ENCODE results near the gene INTS6. TPM values are rescaled to one million over a fixed set of nuclear protein-coding genes. Genes with fewer than 3 reads are reported as not detected.

The INTS6 gene
- total RNA-seq, 2 experiments from 2014 or later = 44.4 to 47.1 TPM

- Mint-ChIP-seq H3K4me1 (ENCODE audit: low read depth) (peaks cover 35% of the 10 kb centered on the region), H3K4me3 (peak overlapping the region; percentile 92), H3K27me3 (peaks cover 1% of the 10 kb centered on the region), H3K36me3 (peaks cover 49% of the 10 kb centered on the region), H3K27ac (peak overlapping the region; percentile 98), H3K9me3 (peaks cover 3% of the 10 kb centered on the region)
- CTCF ChIA-PET = interaction anchor here (1.0 to 4.6 kb wide), 7 partner anchors 24 to 344 kb away, joined by 3 to 26 read pairs (median 4); no protein-coding TSS in a partner anchor
- peak; percentile 84 for DNase-seq
- intact Hi-C loops (cut with micrococcal nuclease) = loop anchor here (1.0 to 5.0 kb wide), 17 partner anchors 49 to 1956 kb away; partner anchors contain the start of genes ALG11, CKAP2, KPNA3 and PHF11
- POLR2A ChIA-PET = interaction anchor here (0.6 to 3.0 kb wide), 38 partner anchors 12 to 741 kb away, joined by 3 to 54 read pairs (median 4); partner anchors contain the start of gene WDFY2
These were observed 547 bp upstream of the INTS6 start for GRCh38 chr13:51453207-51453958.

DNA sequence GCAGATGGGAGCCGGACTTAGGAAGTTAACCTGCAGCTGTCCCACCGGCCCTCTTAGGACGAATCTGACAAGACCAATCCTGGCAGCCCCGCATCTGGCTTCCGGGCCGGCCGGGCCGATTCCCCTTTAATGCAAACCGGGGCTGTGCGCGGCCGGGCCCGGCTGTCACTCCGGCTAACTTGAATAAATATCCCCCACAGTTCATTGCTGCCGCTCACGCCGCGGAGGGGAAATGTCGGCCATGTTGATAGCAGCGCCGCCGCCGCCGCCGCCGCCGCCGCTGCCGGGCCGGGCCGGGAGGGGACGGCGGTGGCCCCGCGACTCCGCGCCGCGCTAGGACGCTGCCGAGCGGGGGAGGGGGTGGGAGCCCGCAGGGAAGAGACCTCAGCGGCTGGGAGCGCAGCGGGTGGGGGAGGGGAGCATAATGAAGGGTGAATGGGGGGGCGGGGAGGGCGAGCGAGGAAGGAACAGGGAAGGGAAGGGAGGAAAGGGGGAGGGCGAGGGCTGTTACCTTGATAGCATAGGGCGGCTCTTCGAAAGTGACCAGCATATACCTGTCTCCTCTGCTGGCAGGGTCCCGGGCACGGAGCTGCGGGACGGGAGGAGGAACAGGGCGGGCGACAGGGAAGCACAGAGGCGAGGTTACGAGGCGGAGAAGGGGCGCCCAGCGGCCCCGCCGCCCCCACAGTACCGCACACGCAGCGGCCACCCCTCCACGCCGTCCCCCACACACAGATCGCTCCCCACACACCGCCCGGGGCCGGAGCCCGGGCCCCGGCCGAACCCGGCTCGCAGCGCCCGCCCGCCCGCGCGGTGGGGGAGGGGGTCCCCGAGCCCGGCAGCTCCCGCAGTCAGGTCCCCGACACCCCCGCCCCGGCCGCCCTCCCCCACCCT, 1.1 kb downstream of the INTS6 start:
- Mint-ChIP-seq H3K27ac (peak overlapping the region; percentile 98), H3K4me3 (peak overlapping the region; percentile 92), H3K9me3 (peaks cover 3% of the 10 kb centered on the region), H3K4me1 (ENCODE audit: low read depth) (peaks cover 36% of the 10 kb centered on the region), H3K27me3 (peaks cover 1% of the 10 kb centered on the region), H3K36me3 (peaks cover 49% of the 10 kb centered on the region)
- intact Hi-C loops (cut with micrococcal nuclease) = loop anchor here (2.0 to 5.0 kb wide), 10 partner anchors 81 to 1954 kb away; partner anchors contain the start of genes ALG11, CKAP2, KPNA3 and PHF11
- POLR2A ChIA-PET = interaction anchor here (0.8 to 3.0 kb wide), 9 partner anchors 162 to 374 kb away, joined by 3 to 20 read pairs (median 7); no protein-coding TSS in a partner anchor
- peak; percentile 85 for DNase-seq
- CTCF ChIA-PET = interaction anchor here (1.0 to 1.2 kb wide), 2 partner anchors 134 to 346 kb away, joined by 4 to 8 read pairs; no protein-coding TSS in a partner anchor

DNA sequence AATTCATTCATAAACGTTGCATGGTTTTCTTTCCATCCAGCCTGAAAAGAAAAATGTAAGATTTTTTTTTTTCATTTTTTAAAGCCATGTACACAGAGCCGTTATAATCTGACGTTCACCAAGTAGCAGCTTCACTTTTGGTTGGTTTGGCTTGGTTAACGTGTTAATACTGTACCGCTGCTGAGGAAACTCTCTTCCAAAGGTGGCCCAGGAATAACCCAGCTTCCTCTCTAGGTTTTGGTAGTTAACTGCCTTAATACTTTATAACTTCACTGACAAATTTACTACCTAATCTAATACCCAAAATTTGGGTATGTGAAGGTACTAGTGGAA, 1.7 kb downstream of the INTS6 start:
- POLR2A ChIA-PET = interaction anchor here (0.8 to 1.5 kb wide), 3 partner anchors 314 to 352 kb away, joined by 3 to 7 read pairs (median 5); no protein-coding TSS in a partner anchor
- peaks cover 3% of the 10 kb centered on the region for H3K9me3 Mint-ChIP-seq
- intact Hi-C loops (cut with micrococcal nuclease) = loop anchor here (5.0 kb wide), 7 partner anchors 81 to 1954 kb away; partner anchors contain the start of genes KPNA3 and PHF11
- H3K36me3 Mint-ChIP-seq = peaks cover 53% of the 10 kb centered on the region
- H3K4me3 Mint-ChIP-seq = peak overlapping the region; percentile 90
- CTCF ChIA-PET = interaction anchor here (1.0 to 1.2 kb wide), 2 partner anchors 134 to 347 kb away, joined by 4 to 8 read pairs; no protein-coding TSS in a partner anchor
- peaks cover 38% of the 10 kb centered on the region for H3K4me1 Mint-ChIP-seq (ENCODE audit: low read depth)
- H3K27me3 Mint-ChIP-seq = peaks cover 1% of the 10 kb centered on the region
- DNase-seq = no peak
- peak overlapping the region; percentile 88 for H3K27ac Mint-ChIP-seq

GRCh38 chr13:51449018-51449417, 3.8 kb downstream of the INTS6 start:
- ChIA-PET CTCF (no interaction called here), POLR2A (no interaction called here)
- no peak for DNase-seq
- Mint-ChIP-seq H3K4me1 (ENCODE audit: low read depth) (peaks cover 23% of the 10 kb centered on the region), H3K27ac (no peak overlapping the region), H3K27me3 (peaks cover 1% of the 10 kb centered on the region), H3K4me3 (no peak overlapping the region), H3K9me3 (no peaks in the 10 kb centered on the region), H3K36me3 (peaks cover 38% of the 10 kb centered on the region)
- intact Hi-C loops (cut with micrococcal nuclease) = loop anchor here (1.0 kb wide), 1 partner anchor 14 kb away; no protein-coding TSS in a partner anchor

DNA sequence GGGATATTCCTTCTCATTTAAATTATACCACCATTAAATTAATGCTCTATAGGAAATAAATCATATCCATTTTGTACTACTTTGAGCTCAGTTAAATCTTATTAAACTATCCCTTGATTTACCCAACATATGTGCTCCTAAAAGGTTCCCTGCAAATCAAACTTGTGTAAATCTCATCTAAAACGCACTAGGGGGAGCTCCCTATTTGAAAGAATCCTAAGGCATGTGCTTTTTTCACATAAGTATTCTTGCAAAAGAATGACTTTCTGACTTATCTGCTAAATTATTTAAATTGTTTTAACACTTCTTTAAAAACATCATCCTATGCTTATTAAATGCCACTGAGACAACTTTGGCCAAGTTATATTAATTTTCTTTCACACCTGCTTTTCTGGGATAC, 7.9 kb downstream of the INTS6 start:
- intact Hi-C loops (cut with micrococcal nuclease) = no loop called here
- no peak for DNase-seq
- Mint-ChIP-seq H3K27me3 (no peaks in the 10 kb centered on the region), H3K4me1 (ENCODE audit: low read depth) (peaks cover 18% of the 10 kb centered on the region), H3K36me3 (peaks cover 25% of the 10 kb centered on the region), H3K9me3 (no peaks in the 10 kb centered on the region), H3K27ac (no peak overlapping the region), H3K4me3 (no peak overlapping the region)
- CTCF ChIA-PET = interaction anchor here (0.6 to 1.7 kb wide), 2 partner anchors 267 to 353 kb away, joined by 4 to 11 read pairs; no protein-coding TSS in a partner anchor
- POLR2A ChIA-PET = no interaction called here

- no peaks in the 10 kb centered on the region for H3K27me3 Mint-ChIP-seq
These were observed 12.5 kb downstream of the INTS6 start for GRCh38 chr13:51440381-51440780.

GRCh38 chr13:51437550-51438127, 15.2 kb downstream of the INTS6 start:
- Mint-ChIP-seq H3K27ac (no peak overlapping the region), H3K9me3 (no peaks in the 10 kb centered on the region), H3K4me1 (ENCODE audit: low read depth) (peaks cover 14% of the 10 kb centered on the region), H3K4me3 (no peak overlapping the region), H3K27me3 (no peaks in the 10 kb centered on the region), H3K36me3 (peaks cover under 1% of the 10 kb centered on the region)
- ChIA-PET POLR2A (no interaction called here), CTCF (interaction anchor here (3.1 kb wide), 1 partner anchor 360 kb away, joined by 17 read pairs; no protein-coding TSS in a partner anchor)
- intact Hi-C loops (cut with micrococcal nuclease) = no loop called here
- no peak for DNase-seq

More at GRCh38 chr13:51440381-51440780, 12.5 kb downstream of the INTS6 start:
- H3K4me1 Mint-ChIP-seq (ENCODE audit: low read depth) = peaks cover 14% of the 10 kb centered on the region
- CTCF ChIA-PET = interaction anchor here (0.6 to 3.1 kb wide), 3 partner anchors 349 to 455 kb away, joined by 3 to 17 read pairs (median 3); no protein-coding TSS in a partner anchor
- no peaks in the 10 kb centered on the region for H3K9me3 Mint-ChIP-seq
- POLR2A ChIA-PET = interaction anchor here (1.2 kb wide), 1 partner anchor 14 kb away, joined by 3 read pairs; no protein-coding TSS in a partner anchor
- H3K4me3 Mint-ChIP-seq = no peak overlapping the region
- no peak overlapping the region for H3K27ac Mint-ChIP-seq
- intact Hi-C loops (cut with micrococcal nuclease) = no loop called here
- DNase-seq = no peak
- H3K36me3 Mint-ChIP-seq = peaks cover 3% of the 10 kb centered on the region

GRCh38 chr13:51435002-51435578, 17.7 kb downstream of the INTS6 start:
- ChIA-PET POLR2A (interaction anchor here (1.4 kb wide), 1 partner anchor 18 kb away, joined by 5 read pairs; the partner anchor contains the start of gene INTS6), CTCF (interaction anchor here (0.6 to 5.4 kb wide), 8 partner anchors 15 to 495 kb away, joined by 3 to 75 read pairs (median 4); no protein-coding TSS in a partner anchor)
- intact Hi-C loops (cut with micrococcal nuclease) = loop anchor here (1.0 kb wide), 1 partner anchor 14 kb away; no protein-coding TSS in a partner anchor
- no peak overlapping the region for H3K4me3 Mint-ChIP-seq
- H3K4me1 Mint-ChIP-seq (ENCODE audit: low read depth) = peaks cover 22% of the 10 kb centered on the region
- no peak for DNase-seq
- H3K27ac Mint-ChIP-seq = no peak overlapping the region
- peaks cover 5% of the 10 kb centered on the region for H3K36me3 Mint-ChIP-seq
- no peaks in the 10 kb centered on the region for H3K9me3 Mint-ChIP-seq
- no peaks in the 10 kb centered on the region for H3K27me3 Mint-ChIP-seq

- peaks cover 19% of the 10 kb centered on the region for H3K36me3 Mint-ChIP-seq
- intact Hi-C loops (cut with micrococcal nuclease) = no loop called here
- CTCF ChIA-PET = interaction anchor here (1.6 to 5.4 kb wide), 2 partner anchors 364 to 383 kb away, joined by 8 to 75 read pairs; no protein-coding TSS in a partner anchor
- H3K27ac Mint-ChIP-seq = no peak overlapping the region
- H3K9me3 Mint-ChIP-seq = no peaks in the 10 kb centered on the region
- H3K4me3 Mint-ChIP-seq = no peak overlapping the region
- peaks cover 24% of the 10 kb centered on the region for H3K4me1 Mint-ChIP-seq (ENCODE audit: low read depth)
- POLR2A ChIA-PET = no interaction called here
- no peaks in the 10 kb centered on the region for H3K27me3 Mint-ChIP-seq
- DNase-seq = no peak
These were observed 20.3 kb downstream of the INTS6 start for GRCh38 chr13:51432576-51432975.

- H3K36me3 Mint-ChIP-seq = peaks cover 36% of the 10 kb centered on the region
These were observed 25.9 kb downstream of the INTS6 start for GRCh38 chr13:51426982-51427381.

More at GRCh38 chr13:51426982-51427381, 25.9 kb downstream of the INTS6 start:
- no peaks in the 10 kb centered on the region for H3K27me3 Mint-ChIP-seq
- no peaks in the 10 kb centered on the region for H3K9me3 Mint-ChIP-seq
- intact Hi-C loops (cut with micrococcal nuclease) = no loop called here
- DNase-seq = no peak
- ChIA-PET CTCF (no interaction called here), POLR2A (no interaction called here)
- no peak overlapping the region for H3K27ac Mint-ChIP-seq
- H3K4me1 Mint-ChIP-seq (ENCODE audit: low read depth) = peaks cover 67% of the 10 kb centered on the region
- H3K4me3 Mint-ChIP-seq = no peak overlapping the region
